Measurements from ENCODE around the gene KATNB1.

KATNB1 gene

DNA sequence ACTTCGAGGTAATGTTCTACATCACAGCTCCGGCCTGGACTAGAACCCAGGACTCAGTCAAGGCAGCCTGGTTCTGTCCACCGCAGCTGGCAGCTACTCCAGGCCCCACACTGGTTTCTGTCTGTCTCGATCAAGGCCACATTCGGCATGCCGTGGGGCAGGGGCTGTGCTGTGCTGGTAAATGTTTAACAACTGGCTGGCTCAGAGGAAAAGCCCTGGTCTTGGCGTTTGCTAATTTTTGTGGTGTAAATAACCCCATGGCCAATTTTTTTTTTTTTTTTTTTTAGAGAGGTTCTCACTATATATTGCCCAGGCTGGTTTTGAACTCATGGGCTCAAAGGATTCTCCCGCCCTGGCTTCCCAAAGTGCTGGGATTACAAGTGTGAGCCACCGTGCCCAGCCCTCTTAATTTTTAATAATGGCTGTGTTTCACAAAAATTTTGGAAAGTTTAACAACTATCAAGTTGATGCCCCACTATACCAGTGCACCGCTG, 41.3 kb upstream of the KATNB1 start:
- Histone ChIP-seq H3K9ac (ENCODE audit: low read depth in 1 of 2, low read length in 2 of 2) (no peak overlapping the region), H3K36me3 (ENCODE audit: control insufficient read depth in 2 of 2, insufficient read depth in 2 of 2, low read length in 2 of 2) (no peaks in the 10 kb centered on the region), H3K27ac (ENCODE audit: low read depth in 2 of 2, low read length in 2 of 2) (no peak overlapping the region), H3K9me3 (ENCODE audit: control insufficient read depth in 2 of 2, low read length in 2 of 2) (no peaks in the 10 kb centered on the region), H3K27me3 (ENCODE audit: control insufficient read depth in 2 of 2, insufficient read depth in 2 of 2, low read length in 2 of 2) (peaks cover 4 to 7% of the 10 kb centered on the region in 2 donors), H3K4me1 (ENCODE audit: control insufficient read depth in 2 of 2, insufficient read depth in 2 of 2, low read length in 2 of 2) (no peaks in the 10 kb centered on the region), H3K4me3 (ENCODE audit: low read length in 2 of 2) (no peak overlapping the region)

DNA sequence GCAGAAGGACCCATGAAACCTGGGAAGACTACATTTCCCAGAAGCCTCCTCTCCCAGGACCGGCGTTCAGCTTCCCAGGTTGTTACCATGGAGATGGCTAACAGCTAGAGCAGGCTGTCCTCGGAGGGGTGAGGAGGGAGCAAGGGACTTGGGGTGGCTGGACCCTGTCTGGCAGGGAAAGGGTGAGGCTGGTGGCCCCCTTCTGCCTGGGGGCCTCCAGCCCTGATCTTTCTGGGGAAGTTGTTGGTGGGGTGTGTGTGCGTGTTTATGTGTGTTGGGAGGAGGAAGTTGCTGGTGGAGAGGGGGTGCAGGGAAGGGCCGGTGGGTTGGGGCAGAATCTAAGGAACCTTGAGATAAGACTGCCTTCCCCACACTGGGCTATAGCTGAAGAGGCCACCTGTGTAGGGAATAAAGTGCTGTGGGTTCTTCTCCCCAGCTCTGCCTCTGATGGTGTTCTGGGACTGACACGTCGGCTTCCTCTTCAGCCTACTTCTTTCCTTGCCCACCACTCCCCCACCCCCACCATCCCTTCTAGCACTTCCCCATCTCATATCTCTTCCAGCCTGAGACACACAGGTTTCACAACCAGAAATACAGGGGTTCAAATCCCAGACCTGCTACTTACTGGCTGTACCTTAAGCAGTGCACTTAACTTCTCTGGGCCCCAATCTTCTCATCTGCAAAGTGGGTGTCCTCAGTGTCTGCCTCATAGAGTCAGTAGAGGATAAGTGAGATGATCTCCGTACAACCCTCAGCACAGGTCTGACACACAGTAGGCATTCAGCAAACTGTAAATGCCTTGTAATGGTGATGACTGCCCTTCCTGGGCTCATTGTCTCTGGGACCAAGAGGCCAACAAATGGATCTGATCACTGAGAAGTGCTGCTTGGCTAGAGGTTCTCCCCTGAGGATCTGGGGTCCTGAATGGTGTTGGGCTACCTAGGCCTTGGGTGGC, 40.6 kb upstream of the KATNB1 start, which contains the start of gene DRC7:
Gene DRC7, plus strand, starts transcription at position 82 of the 955 bp plus-strand sequence. CDS start 3,144 bp downstream, outside the sequence.
- no peak within 1 kb of the TSS for H3K27ac ChIP-seq (ENCODE audit: low read depth in 2 of 2, low read length in 2 of 2)
- H3K4me3 ChIP-seq (ENCODE audit: low read length in 2 of 2), result no peak within 1 kb of the TSS
- no peaks in the 10 kb centered on the region for H3K36me3 ChIP-seq (ENCODE audit: control insufficient read depth in 2 of 2, insufficient read depth in 2 of 2, low read length in 2 of 2)
- H3K4me1 ChIP-seq (ENCODE audit: control insufficient read depth in 2 of 2, insufficient read depth in 2 of 2, low read length in 2 of 2), result no peaks in the 10 kb centered on the region
- no peak within 1 kb of the TSS for H3K9ac ChIP-seq (ENCODE audit: low read depth in 1 of 2, low read length in 2 of 2)
- H3K9me3 ChIP-seq (ENCODE audit: control insufficient read depth in 2 of 2, low read length in 2 of 2), result no peaks in the 10 kb centered on the region
- H3K27me3 ChIP-seq (ENCODE audit: control insufficient read depth in 2 of 2, insufficient read depth in 2 of 2, low read length in 2 of 2), result peaks cover 4 to 7% of the 10 kb centered on the region in 2 donors

DNA sequence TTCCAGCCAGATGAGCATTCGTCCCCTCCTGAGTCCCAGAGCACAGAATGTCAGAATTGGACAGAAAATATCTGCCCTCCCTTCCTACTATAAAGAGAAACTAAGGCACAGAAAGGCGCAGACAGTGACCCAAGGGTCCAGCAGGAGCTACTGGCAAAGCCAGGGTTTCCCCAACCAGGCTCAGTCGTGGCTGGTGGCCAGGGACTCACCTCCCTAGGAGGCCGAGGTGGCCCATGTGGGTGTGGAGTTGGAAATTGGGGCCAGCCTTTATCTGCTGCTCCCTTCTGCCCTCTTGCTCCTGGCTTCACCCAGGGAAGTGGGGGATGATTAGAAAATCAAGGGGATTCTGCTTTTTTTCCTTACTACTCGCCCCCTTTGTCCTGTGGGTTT, 39.9 kb upstream of the KATNB1 start:
- Histone ChIP-seq H3K4me1 (ENCODE audit: control insufficient read depth in 2 of 2, insufficient read depth in 2 of 2, low read length in 2 of 2) (no peaks in the 10 kb centered on the region), H3K9ac (ENCODE audit: low read depth in 1 of 2, low read length in 2 of 2) (no peak overlapping the region), H3K27me3 (ENCODE audit: control insufficient read depth in 2 of 2, insufficient read depth in 2 of 2, low read length in 2 of 2) (peaks cover 4 to 7% of the 10 kb centered on the region in 2 donors), H3K9me3 (ENCODE audit: control insufficient read depth in 2 of 2, low read length in 2 of 2) (no peaks in the 10 kb centered on the region), H3K36me3 (ENCODE audit: control insufficient read depth in 2 of 2, insufficient read depth in 2 of 2, low read length in 2 of 2) (no peaks in the 10 kb centered on the region), H3K4me3 (ENCODE audit: low read length in 2 of 2) (no peak overlapping the region), H3K27ac (ENCODE audit: low read depth in 2 of 2, low read length in 2 of 2) (no peak overlapping the region)

DNA sequence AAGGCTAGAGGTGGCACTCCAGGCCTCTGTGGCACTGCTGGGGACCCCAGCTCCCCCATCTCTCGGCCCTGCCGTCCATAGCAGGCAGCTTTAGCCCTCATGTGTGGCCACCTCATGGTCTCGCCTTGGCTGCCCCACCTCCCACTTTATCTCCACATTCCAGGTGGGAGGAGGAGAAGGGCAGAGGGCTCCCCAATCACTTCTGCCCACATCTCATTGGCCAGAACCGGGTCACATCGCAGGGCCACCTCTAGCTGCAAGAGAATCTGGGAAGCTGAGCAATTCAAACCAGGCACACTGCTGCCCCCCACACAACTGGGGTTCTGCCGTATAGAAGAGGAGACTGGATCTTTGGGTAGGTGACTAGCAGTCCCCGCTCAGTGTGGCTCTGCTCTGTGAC, 39.3 kb upstream of the KATNB1 start:
- Histone ChIP-seq H3K4me1 (ENCODE audit: control insufficient read depth in 2 of 2, insufficient read depth in 2 of 2, low read length in 2 of 2) (no peaks in the 10 kb centered on the region), H3K9me3 (ENCODE audit: control insufficient read depth in 2 of 2, low read length in 2 of 2) (no peaks in the 10 kb centered on the region), H3K4me3 (ENCODE audit: low read length in 2 of 2) (no peak overlapping the region)

DNA sequence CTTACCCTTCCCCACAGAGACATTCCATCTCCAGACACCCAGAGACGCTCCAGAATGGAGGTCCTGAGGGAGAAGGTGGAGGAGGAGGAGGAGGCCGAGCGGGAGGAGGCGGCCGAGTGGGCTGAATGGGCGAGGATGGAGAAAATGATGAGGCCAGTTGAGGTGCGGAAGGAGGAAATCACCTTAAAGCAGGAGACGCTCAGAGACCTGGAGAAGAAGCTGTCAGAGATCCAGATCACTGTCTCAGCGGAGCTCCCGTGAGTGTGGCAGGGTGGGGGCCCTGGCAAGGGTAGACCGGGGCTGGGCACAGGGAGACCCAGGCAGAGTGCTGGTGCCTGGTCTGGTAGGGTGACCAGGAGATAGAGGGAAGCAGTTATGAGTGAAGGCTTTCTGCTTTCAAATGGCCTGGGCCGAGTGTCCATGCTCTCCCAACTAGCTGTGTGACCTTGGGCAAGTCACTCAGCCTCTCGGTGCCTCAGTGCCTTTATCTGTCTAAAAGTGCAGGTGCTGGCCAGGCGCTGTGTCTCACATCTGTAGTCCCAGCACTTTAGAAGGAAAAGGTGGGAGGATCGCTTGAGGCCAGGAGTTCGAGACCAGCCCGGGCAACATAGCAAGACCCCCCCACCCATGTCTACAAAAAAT, 37.6 kb upstream of the KATNB1 start:
- Histone ChIP-seq H3K4me3 (ENCODE audit: low read length in 2 of 2) (no peak overlapping the region), H3K27ac (ENCODE audit: low read depth in 2 of 2, low read length in 2 of 2) (no peak overlapping the region), H3K36me3 (ENCODE audit: control insufficient read depth in 2 of 2, insufficient read depth in 2 of 2, low read length in 2 of 2) (no peaks in the 10 kb centered on the region), H3K4me1 (ENCODE audit: control insufficient read depth in 2 of 2, insufficient read depth in 2 of 2, low read length in 2 of 2) (no peaks in the 10 kb centered on the region), H3K9ac (ENCODE audit: low read depth in 1 of 2, low read length in 2 of 2) (no peak overlapping the region), H3K27me3 (ENCODE audit: control insufficient read depth in 2 of 2, insufficient read depth in 2 of 2, low read length in 2 of 2) (no peaks in the 10 kb centered on the region), H3K9me3 (ENCODE audit: control insufficient read depth in 2 of 2, low read length in 2 of 2) (no peaks in the 10 kb centered on the region)

More for the DNA sequence above, 39.3 kb upstream of the KATNB1 start:
- Histone ChIP-seq H3K27me3 (ENCODE audit: control insufficient read depth in 2 of 2, insufficient read depth in 2 of 2, low read length in 2 of 2) (peaks cover 4 to 7% of the 10 kb centered on the region in 2 donors), H3K9ac (ENCODE audit: low read depth in 1 of 2, low read length in 2 of 2) (no peak overlapping the region), H3K36me3 (ENCODE audit: control insufficient read depth in 2 of 2, insufficient read depth in 2 of 2, low read length in 2 of 2) (no peaks in the 10 kb centered on the region), H3K27ac (ENCODE audit: low read depth in 2 of 2, low read length in 2 of 2) (no peak overlapping the region)

DNA sequence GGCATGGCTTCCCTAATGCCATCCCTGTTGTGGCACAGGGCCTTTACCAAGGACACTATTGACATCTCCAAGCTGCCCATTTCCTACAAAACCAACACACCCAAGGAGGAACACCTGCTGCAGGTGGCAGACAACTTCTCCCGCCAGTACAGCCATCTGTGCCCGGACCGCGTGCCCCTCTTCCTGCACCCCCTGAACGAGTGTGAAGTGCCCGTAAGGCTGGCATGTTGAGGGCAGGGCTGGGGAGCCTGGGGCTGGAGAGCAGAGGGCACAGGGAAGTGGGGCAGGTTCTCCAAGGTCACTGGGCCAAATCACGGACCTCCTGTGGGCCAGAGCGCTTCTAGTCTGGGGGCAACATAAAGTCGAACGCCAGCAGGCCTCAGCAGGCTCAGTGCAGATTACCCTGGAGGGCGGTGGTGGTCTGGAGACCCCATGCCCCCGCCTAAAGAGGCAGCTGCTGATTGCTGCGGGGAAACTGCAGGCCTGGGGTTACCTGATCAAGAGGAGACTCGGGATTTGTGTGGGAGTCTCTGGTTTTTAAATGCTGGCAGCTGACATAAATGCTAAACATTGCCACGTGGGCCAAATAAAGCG, 36.7 kb upstream of the KATNB1 start:
- H3K4me3 ChIP-seq (ENCODE audit: low read length in 2 of 2), result no peak overlapping the region
- no peak overlapping the region for H3K27ac ChIP-seq (ENCODE audit: low read depth in 2 of 2, low read length in 2 of 2)
- no peaks in the 10 kb centered on the region for H3K27me3 ChIP-seq (ENCODE audit: control insufficient read depth in 2 of 2, insufficient read depth in 2 of 2, low read length in 2 of 2)
- H3K4me1 ChIP-seq (ENCODE audit: control insufficient read depth in 2 of 2, insufficient read depth in 2 of 2, low read length in 2 of 2), result no peaks in the 10 kb centered on the region
- no peaks in the 10 kb centered on the region for H3K9me3 ChIP-seq (ENCODE audit: control insufficient read depth in 2 of 2, low read length in 2 of 2)
- no peak overlapping the region for H3K9ac ChIP-seq (ENCODE audit: low read depth in 1 of 2, low read length in 2 of 2)
- no peaks in the 10 kb centered on the region for H3K36me3 ChIP-seq (ENCODE audit: control insufficient read depth in 2 of 2, insufficient read depth in 2 of 2, low read length in 2 of 2)

DNA sequence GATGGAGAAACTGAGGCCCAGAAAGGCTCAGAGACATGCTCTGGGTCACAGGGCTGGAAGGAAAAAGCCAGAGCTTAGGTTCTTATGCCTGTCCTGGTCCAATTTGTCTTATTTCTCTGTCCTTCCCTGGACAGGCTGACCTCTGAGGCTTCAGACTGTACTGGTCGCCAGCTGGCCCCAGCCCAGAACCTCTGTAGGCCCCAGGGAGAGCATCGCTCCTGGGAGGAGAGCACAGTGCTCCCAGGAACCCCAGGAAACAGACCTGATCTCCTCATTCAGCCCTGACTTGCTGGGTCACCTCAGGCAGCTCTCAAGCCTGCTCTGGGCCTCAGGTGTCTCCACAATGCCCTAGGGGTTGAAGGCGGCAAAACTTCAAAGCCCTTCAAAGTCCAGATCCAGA, 36.1 kb upstream of the KATNB1 start:
- H3K27ac ChIP-seq (ENCODE audit: low read depth in 2 of 2, low read length in 2 of 2), result no peak overlapping the region
- no peaks in the 10 kb centered on the region for H3K9me3 ChIP-seq (ENCODE audit: control insufficient read depth in 2 of 2, low read length in 2 of 2)
- no peak overlapping the region for H3K4me3 ChIP-seq (ENCODE audit: low read length in 2 of 2)
- no peaks in the 10 kb centered on the region for H3K27me3 ChIP-seq (ENCODE audit: control insufficient read depth in 2 of 2, insufficient read depth in 2 of 2, low read length in 2 of 2)
- H3K9ac ChIP-seq (ENCODE audit: low read depth in 1 of 2, low read length in 2 of 2), result no peak overlapping the region
- no peaks in the 10 kb centered on the region for H3K4me1 ChIP-seq (ENCODE audit: control insufficient read depth in 2 of 2, insufficient read depth in 2 of 2, low read length in 2 of 2)
- H3K36me3 ChIP-seq (ENCODE audit: control insufficient read depth in 2 of 2, insufficient read depth in 2 of 2, low read length in 2 of 2), result no peaks in the 10 kb centered on the region

DNA sequence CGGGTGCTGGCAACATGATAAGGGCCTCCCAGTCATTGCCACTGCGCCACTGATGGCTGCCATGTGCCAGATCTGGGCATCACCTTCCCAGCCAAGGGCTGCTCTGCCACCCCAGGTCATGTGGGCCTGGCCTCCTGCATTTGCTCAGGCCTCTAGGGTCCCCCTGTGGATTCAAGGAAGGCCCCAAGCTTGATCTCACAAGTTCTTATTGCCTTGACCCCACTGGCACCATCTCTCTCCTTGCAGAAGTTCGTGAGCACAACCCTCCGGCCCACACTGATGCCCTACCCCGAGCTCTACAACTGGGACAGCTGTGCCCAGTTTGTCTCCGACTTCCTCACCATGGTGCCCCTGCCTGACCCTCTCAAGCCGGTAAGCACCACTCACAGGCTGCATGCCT, 35.7 kb upstream of the KATNB1 start:
- H3K4me1 ChIP-seq (ENCODE audit: control insufficient read depth in 2 of 2, insufficient read depth in 2 of 2, low read length in 2 of 2), result no peaks in the 10 kb centered on the region
- H3K4me3 ChIP-seq (ENCODE audit: low read length in 2 of 2), result no peak overlapping the region
- no peaks in the 10 kb centered on the region for H3K36me3 ChIP-seq (ENCODE audit: control insufficient read depth in 2 of 2, insufficient read depth in 2 of 2, low read length in 2 of 2)
- no peak overlapping the region for H3K27ac ChIP-seq (ENCODE audit: low read depth in 2 of 2, low read length in 2 of 2)
- H3K27me3 ChIP-seq (ENCODE audit: control insufficient read depth in 2 of 2, insufficient read depth in 2 of 2, low read length in 2 of 2), result no peaks in the 10 kb centered on the region
- H3K9ac ChIP-seq (ENCODE audit: low read depth in 1 of 2, low read length in 2 of 2), result no peak overlapping the region
- H3K9me3 ChIP-seq (ENCODE audit: control insufficient read depth in 2 of 2, low read length in 2 of 2), result no peaks in the 10 kb centered on the region

DNA sequence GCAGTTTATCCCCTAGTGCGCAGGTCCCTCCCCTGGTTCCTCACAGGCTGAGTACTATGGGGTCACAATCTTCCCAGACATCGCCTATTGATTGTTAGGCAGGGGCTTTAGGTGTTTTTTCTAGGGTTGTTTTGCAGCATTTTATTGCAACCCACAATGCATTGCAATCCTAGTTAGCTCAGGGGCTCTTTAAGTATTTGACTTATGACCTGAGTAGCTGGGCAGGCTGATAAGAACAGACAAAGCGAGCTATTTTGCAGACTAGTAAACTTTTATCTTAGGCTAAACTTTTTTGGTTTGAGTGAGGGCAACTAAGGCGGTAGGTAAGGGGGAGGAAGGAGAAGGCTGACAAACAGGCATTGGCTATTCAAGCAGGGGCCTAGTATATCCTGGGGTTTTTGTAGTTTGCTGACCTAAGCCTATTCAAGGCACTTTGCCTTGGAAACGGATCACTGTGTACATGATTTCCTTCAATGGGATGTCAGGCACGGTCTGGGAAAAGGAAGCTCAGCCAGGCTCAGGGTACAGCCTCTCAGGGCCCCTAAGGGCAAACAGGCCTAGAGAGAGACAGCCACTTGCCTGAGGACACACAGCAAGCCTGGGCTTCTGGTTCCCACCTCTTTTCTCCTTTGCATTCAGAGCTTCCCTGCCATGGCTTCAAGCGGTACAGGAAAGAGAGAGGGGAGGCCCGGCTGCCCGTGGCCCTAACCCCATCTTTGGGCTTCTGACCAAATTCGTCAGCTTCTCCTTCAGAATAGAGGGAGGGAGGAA, 34.6 kb upstream of the KATNB1 start:
- Histone ChIP-seq H3K27ac (ENCODE audit: low read depth in 2 of 2, low read length in 2 of 2) (no peak overlapping the region), H3K27me3 (ENCODE audit: control insufficient read depth in 2 of 2, insufficient read depth in 2 of 2, low read length in 2 of 2) (no peaks in the 10 kb centered on the region), H3K36me3 (ENCODE audit: control insufficient read depth in 2 of 2, insufficient read depth in 2 of 2, low read length in 2 of 2) (no peaks in the 10 kb centered on the region), H3K4me1 (ENCODE audit: control insufficient read depth in 2 of 2, insufficient read depth in 2 of 2, low read length in 2 of 2) (no peaks in the 10 kb centered on the region), H3K4me3 (ENCODE audit: low read length in 2 of 2) (no peak overlapping the region), H3K9ac (ENCODE audit: low read depth in 1 of 2, low read length in 2 of 2) (no peak overlapping the region), H3K9me3 (ENCODE audit: control insufficient read depth in 2 of 2, low read length in 2 of 2) (no peaks in the 10 kb centered on the region)

All from mucosa of rectum (tissue), 2 donors.